IPS-15b (cell line): ENCODE measurements around the gene MLH3.
"Not testable (repeated sequence)": the region's sequence is repeated elsewhere in the genome, so short reads cannot be mapped to it uniquely, and the experiment has no call there.

Experiments used
- H3K27me3 ChIP-seq: one replicate; pipeline ENCODE4 v1.6.1; 2013; ENCODE audit warnings: low read length; ENCODE audit not compliant: control insufficient read depth, insufficient read depth
- H3K36me3 ChIP-seq: one replicate; pipeline ENCODE4 v1.6.1; 2013; ENCODE audit warnings: low read length; ENCODE audit not compliant: control insufficient read depth, insufficient read depth
- H3K4me1 ChIP-seq: one replicate; pipeline ENCODE4 v1.6.1; 2013; ENCODE audit warnings: mild to moderate bottlenecking, low read length; ENCODE audit not compliant: control insufficient read depth, insufficient read depth
- H3K4me3 ChIP-seq: one replicate; pipeline ENCODE4 v1.5.1; 2013; ENCODE audit warnings: low read depth, low read length
- H3K9ac ChIP-seq: one replicate; pipeline ENCODE4 v1.6.1; 2013; ENCODE audit warnings: low read depth, mild to moderate bottlenecking, low read length
- H3K9me3 ChIP-seq: one replicate; pipeline ENCODE4 v1.6.1; 2013; ENCODE audit warnings: mild to moderate bottlenecking, low read length; ENCODE audit not compliant: control insufficient read depth, insufficient read depth

MLH3 gene

GRCh38 chr14:75083271-75083670 is 32.0 kb upstream of the MLH3 start:
- Histone ChIP-seq H3K9me3 (no peaks in the 10 kb centered on the region), H3K27me3 (no peaks in the 10 kb centered on the region), H3K4me3 (no peak overlapping the region), H3K4me1 (no peaks in the 10 kb centered on the region), H3K9ac (no peak overlapping the region), H3K36me3 (peaks cover 22% of the 10 kb centered on the region)

- no peaks in the 10 kb centered on the region for H3K27me3 ChIP-seq
- no peaks in the 10 kb centered on the region for H3K4me1 ChIP-seq
- peaks cover 22% of the 10 kb centered on the region for H3K36me3 ChIP-seq
- H3K4me3 ChIP-seq, result no peak overlapping the region
- H3K9me3 ChIP-seq, result no peaks in the 10 kb centered on the region
- H3K9ac ChIP-seq, result no peak overlapping the region
Measured at GRCh38 chr14:75081660-75082229, 30.5 kb upstream of the MLH3 start.

- H3K27me3 ChIP-seq, result no peaks in the 10 kb centered on the region
- no peaks in the 10 kb centered on the region for H3K4me1 ChIP-seq
- H3K9me3 ChIP-seq, result no peaks in the 10 kb centered on the region
- H3K4me3 ChIP-seq, result no peak overlapping the region
- peaks cover 13% of the 10 kb centered on the region for H3K36me3 ChIP-seq
- H3K9ac ChIP-seq, result no peak overlapping the region
Measured at GRCh38 chr14:75079521-75079920, 28.3 kb upstream of the MLH3 start.

DNA sequence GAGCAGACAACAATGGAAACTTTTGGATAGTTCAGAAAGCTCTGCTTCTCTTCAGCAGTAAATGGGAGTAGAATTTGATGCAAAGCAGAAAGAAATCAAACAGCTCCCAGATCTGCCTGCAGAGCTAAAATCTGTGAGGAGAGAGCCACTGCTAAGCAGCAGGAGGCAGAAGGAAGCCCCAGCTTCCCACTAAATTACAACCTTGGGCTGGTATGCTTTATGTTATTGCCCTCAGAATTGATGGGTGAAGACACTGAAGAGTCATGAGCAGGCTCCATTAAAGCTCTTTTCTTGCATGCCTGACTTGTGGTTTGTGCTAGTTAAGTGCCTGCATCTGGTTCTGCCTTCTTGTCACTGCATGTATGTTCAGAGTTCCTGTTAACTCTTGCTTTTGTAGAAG is 26.5 kb upstream of the MLH3 start:
- no peak overlapping the region for H3K4me3 ChIP-seq
- no peaks in the 10 kb centered on the region for H3K4me1 ChIP-seq
- no peaks in the 10 kb centered on the region for H3K27me3 ChIP-seq
- H3K36me3 ChIP-seq, result peaks cover 4% of the 10 kb centered on the region
- no peaks in the 10 kb centered on the region for H3K9me3 ChIP-seq
- no peak overlapping the region for H3K9ac ChIP-seq

DNA sequence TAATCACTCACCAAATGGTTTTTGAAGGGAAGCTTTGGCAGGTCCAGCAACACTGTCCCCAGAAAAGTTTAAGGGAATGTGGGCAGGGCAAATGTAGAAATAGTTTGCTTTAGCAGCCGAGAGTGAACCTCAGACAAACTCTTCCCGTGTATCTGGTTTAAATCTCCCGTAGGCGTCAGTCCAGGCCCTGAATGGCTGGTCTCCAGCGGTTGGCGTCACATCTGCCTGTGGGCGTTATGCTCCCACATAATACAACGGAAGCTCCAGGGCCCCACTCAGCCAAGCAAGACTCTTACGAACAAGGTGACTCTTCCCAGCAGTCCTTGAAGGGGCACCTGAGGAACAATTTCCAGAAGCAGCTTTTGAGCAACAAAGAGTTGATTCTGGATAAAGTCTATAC is 19.1 kb upstream of the MLH3 start:
- Histone ChIP-seq H3K4me3 (peak overlapping the region; percentile 45), H3K36me3 (no peaks in the 10 kb centered on the region), H3K4me1 (no peaks in the 10 kb centered on the region), H3K9ac (no peak overlapping the region), H3K9me3 (no peaks in the 10 kb centered on the region), H3K27me3 (no peaks in the 10 kb centered on the region)

- H3K36me3 ChIP-seq, result no peaks in the 10 kb centered on the region
- H3K9me3 ChIP-seq, result no peaks in the 10 kb centered on the region
- H3K4me1 ChIP-seq, result no peaks in the 10 kb centered on the region
- H3K4me3 ChIP-seq, result peak overlapping the region; percentile 45
- H3K27me3 ChIP-seq, result no peaks in the 10 kb centered on the region
- peak overlapping the region; percentile 65 for H3K9ac ChIP-seq
Measured at GRCh38 chr14:75069811-75070145, 18.5 kb upstream of the MLH3 start.

GRCh38 chr14:75069121-75069810 is 18.0 kb upstream of the MLH3 start, which contains the start of gene ZC2HC1C:
Gene ZC2HC1C (plus strand): TSS chr14:75069641. CDS start chr14:75070574, 933 bp downstream.
- peak within 1 kb of the TSS; percentile 45 for H3K4me3 ChIP-seq
- peak within 1 kb of the TSS; percentile 65 for H3K9ac ChIP-seq
- no peaks in the 10 kb centered on the region for H3K9me3 ChIP-seq
- no peaks in the 10 kb centered on the region for H3K4me1 ChIP-seq
- no peaks in the 10 kb centered on the region for H3K27me3 ChIP-seq
- H3K36me3 ChIP-seq, result no peaks in the 10 kb centered on the region

- Histone ChIP-seq H3K36me3 (no peaks in the 10 kb centered on the region), H3K9ac (peak overlapping the region; percentile 38), H3K9me3 (no peaks in the 10 kb centered on the region), H3K4me1 (no peaks in the 10 kb centered on the region), H3K4me3 (peak overlapping the region; percentile 45), H3K27me3 (no peaks in the 10 kb centered on the region)
Measured at GRCh38 chr14:75068294-75069120, 17.2 kb upstream of the MLH3 start.

- H3K4me3 ChIP-seq, result peak overlapping the region; percentile 45
- not testable (repeated sequence) for H3K27me3 ChIP-seq, H3K4me1 ChIP-seq, H3K9me3 ChIP-seq, H3K9ac ChIP-seq, H3K36me3 ChIP-seq
Measured at GRCh38 chr14:75067765-75068164, 16.5 kb upstream of the MLH3 start.

GRCh38 chr14:75067212-75067611 is 15.9 kb upstream of the MLH3 start:
- Histone ChIP-seq H3K9me3 (no peaks in the 10 kb centered on the region), H3K9ac (no peak overlapping the region), H3K36me3 (no peaks in the 10 kb centered on the region), H3K4me1 (no peaks in the 10 kb centered on the region), H3K27me3 (no peaks in the 10 kb centered on the region), H3K4me3 (no peak overlapping the region)

GRCh38 chr14:75066691-75067090 is 15.4 kb upstream of the MLH3 start:
- Histone ChIP-seq H3K9ac (no peak overlapping the region), H3K4me3 (no peak overlapping the region)

GRCh38 chr14:75064205-75064567 is 12.9 kb upstream of the MLH3 start:
- Histone ChIP-seq H3K4me3 (peak overlapping the region; percentile 51), H3K36me3 (no peaks in the 10 kb centered on the region), H3K9me3 (no peaks in the 10 kb centered on the region), H3K9ac (no peak overlapping the region), H3K4me1 (no peaks in the 10 kb centered on the region), H3K27me3 (no peaks in the 10 kb centered on the region)

More at GRCh38 chr14:75066691-75067090, 15.4 kb upstream of the MLH3 start:
- H3K27me3 ChIP-seq, result no peaks in the 10 kb centered on the region
- H3K4me1 ChIP-seq, result no peaks in the 10 kb centered on the region
- H3K36me3 ChIP-seq, result no peaks in the 10 kb centered on the region
- no peaks in the 10 kb centered on the region for H3K9me3 ChIP-seq
